Neural crest cell (in vitro differentiated cells): ENCODE measurements around the gene ARPC5L. TPM values are rescaled to one million over a fixed set of nuclear protein-coding genes. Genes with fewer than 3 reads are reported as not detected.
"Not testable (repeated sequence)": the region's sequence is repeated elsewhere in the genome, so short reads cannot be mapped to it uniquely, and the experiment has no call there.

Experiments used
- DNase-seq: peaks from one replicate; pipeline ENCODE4 v3.0.0; 2021; ENCODE audit warnings: low read depth, mixed read lengths, low spot score
- H3K27ac Mint-ChIP-seq: one replicate; pipeline ENCODE4 v1.8.0; 2021; ENCODE audit warnings: mild to moderate bottlenecking, mixed read lengths; ENCODE audit not compliant: unreplicated experiment
- H3K27me3 Mint-ChIP-seq: 2 replicates; pipeline ENCODE4 v1.8.0; 2021; ENCODE audit warnings: low read depth, mild to moderate bottlenecking, mixed read lengths
- H3K36me3 Mint-ChIP-seq: 2 replicates; pipeline ENCODE4 v1.8.0; 2021; ENCODE audit warnings: low read depth, mild to moderate bottlenecking, mixed read lengths
- H3K4me1 Mint-ChIP-seq: 2 replicates; pipeline ENCODE4 v1.8.0; 2021; ENCODE audit warnings: mixed read lengths
- H3K4me3 Mint-ChIP-seq: one replicate; pipeline ENCODE4 v1.8.0; 2021; ENCODE audit warnings: mild to moderate bottlenecking, mixed read lengths
- H3K9me3 Mint-ChIP-seq: 2 replicates; pipeline ENCODE4 v1.8.0; 2021; ENCODE audit warnings: mixed read lengths
- total RNA-seq: library from RNA; stranded (reverse); gene quantifications from 2 replicates; pipeline ENCODE4 v1.2.1, GENCODE V29; 2021
- TF ChIP-seq, protein P1 (sequence below): fragments of 200-600 bp; sonication (generic); conservative IDR thresholded peaks from 2 replicates; pipeline ENCODE4 v1.5.0; 2021; ENCODE audit warnings: antibody characterized with exemption, mild to moderate bottlenecking

Gene ARPC5L
- total RNA-seq, 1 donor from 2014 or later = 42.1 TPM

DNA sequence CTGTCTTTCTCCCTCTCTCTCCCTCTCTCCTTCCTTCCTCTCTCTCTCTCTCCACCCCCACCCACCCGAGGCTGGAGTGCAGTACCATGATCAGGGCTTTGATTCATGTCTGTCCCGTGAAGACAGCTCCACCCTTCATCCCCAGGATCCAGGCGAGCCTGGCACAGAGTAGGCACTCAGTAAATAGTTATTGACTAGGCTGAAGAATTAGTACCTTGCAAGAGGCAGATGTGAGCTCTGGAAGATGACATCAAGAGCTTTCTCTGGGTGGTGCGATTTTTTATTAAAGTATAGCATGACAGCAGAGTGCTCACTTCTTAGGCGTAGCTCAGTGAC lies 32.6 kb upstream of the ARPC5L start:
- TF ChIP-seq, protein P1, sequence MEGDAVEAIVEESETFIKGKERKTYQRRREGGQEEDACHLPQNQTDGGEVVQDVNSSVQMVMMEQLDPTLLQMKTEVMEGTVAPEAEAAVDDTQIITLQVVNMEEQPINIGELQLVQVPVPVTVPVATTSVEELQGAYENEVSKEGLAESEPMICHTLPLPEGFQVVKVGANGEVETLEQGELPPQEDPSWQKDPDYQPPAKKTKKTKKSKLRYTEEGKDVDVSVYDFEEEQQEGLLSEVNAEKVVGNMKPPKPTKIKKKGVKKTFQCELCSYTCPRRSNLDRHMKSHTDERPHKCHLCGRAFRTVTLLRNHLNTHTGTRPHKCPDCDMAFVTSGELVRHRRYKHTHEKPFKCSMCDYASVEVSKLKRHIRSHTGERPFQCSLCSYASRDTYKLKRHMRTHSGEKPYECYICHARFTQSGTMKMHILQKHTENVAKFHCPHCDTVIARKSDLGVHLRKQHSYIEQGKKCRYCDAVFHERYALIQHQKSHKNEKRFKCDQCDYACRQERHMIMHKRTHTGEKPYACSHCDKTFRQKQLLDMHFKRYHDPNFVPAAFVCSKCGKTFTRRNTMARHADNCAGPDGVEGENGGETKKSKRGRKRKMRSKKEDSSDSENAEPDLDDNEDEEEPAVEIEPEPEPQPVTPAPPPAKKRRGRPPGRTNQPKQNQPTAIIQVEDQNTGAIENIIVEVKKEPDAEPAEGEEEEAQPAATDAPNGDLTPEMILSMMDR = no peak
- no peak overlapping the region for H3K27ac Mint-ChIP-seq
- H3K4me1 Mint-ChIP-seq = peaks cover 3% of the 10 kb centered on the region
- no peaks in the 10 kb centered on the region for H3K9me3 Mint-ChIP-seq
- no peaks in the 10 kb centered on the region for H3K36me3 Mint-ChIP-seq
- no peak overlapping the region for H3K4me3 Mint-ChIP-seq
- no peak for DNase-seq
- peaks cover 5% of the 10 kb centered on the region for H3K27me3 Mint-ChIP-seq

DNA sequence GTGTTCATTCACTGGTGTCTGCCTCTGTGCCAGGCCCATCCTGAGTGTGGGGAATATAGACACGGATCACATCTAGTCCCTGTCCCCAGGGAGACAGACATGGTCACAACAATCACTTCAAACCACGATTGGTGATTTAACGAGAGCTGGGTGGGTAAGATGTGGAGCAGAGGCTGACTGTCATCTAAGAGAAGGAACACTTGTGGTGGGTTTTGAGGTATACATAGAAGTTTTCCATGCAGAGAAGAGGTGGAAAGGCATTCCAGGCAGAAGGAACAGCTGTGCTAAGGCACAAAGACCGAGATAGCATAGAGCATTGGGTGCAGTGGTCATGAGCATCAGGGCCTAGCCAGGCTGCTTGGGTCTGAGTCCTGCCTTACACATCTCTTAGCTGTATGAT lies 31.3 kb upstream of the ARPC5L start:
- H3K27ac Mint-ChIP-seq = no peak overlapping the region
- H3K27me3 Mint-ChIP-seq = peaks cover 5% of the 10 kb centered on the region
- H3K9me3 Mint-ChIP-seq = no peaks in the 10 kb centered on the region
- H3K4me1 Mint-ChIP-seq = peaks cover 3% of the 10 kb centered on the region
- H3K36me3 Mint-ChIP-seq = no peaks in the 10 kb centered on the region
- TF ChIP-seq, protein P1 = no peak
- H3K4me3 Mint-ChIP-seq = no peak overlapping the region
- DNase-seq = no peak

DNA sequence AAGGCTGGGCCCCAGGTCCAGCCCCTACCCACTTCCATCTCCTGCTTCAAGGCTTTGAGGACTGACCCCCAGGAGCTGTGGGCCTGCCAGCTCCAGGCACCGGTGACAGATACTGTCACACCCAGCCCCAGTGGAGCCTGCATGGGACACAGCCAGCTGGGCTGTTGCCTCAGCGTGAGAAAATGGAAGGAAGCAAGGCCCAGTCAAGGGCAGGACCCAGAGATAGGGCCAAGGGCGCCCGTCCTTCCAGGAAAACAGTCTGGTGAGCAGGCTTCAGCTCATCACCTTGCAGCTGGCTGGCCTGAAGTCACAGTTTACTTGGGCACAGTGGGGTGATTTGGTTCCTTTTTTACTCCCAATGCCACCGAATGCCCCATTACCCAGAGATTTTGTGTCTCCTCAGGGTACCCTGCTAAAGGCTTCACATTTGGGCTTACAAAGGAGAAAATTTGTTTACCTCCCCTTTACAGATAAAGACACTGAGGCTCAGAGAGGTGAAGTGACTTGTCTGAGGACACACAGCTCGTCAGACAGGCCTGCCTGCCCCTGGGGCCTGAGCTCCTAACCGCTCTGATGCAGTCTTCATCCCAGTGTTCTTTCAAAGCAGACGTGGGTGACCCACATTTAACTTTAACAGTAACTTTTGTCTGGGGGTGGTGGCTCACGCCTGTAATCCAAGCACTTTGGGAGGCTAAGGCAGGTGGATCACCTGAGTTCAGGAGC lies 30.1 kb upstream of the ARPC5L start:
- H3K4me3 Mint-ChIP-seq = no peak overlapping the region
- H3K27ac Mint-ChIP-seq = no peak overlapping the region
- H3K4me1 Mint-ChIP-seq = peaks cover 3% of the 10 kb centered on the region

DNA sequence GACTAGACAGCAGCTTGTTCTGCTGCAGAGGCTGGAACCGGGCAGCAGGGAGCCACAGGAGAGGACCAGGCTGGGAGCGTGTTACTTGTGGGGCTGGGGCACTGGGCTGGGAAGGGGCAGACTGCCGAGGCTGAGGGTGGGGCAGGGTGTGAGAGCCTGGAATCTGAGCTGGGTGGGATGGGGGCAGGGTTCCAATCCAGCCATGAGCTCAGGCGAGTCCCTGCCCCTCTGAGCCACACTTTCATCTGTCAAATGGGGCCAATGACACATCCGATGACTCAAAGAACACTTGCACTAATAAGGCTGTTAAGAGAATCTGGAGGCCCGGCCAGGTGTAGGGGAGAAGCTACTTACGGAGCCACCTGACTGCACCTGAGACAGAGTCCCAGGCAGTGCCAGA lies 27.3 kb upstream of the ARPC5L start:
- no peak overlapping the region for H3K27ac Mint-ChIP-seq
- TF ChIP-seq, protein P1 = no peak
- DNase-seq = no peak
- H3K36me3 Mint-ChIP-seq = peaks cover 2% of the 10 kb centered on the region
- H3K4me1 Mint-ChIP-seq = peaks cover 3% of the 10 kb centered on the region
- no peaks in the 10 kb centered on the region for H3K9me3 Mint-ChIP-seq
- no peaks in the 10 kb centered on the region for H3K27me3 Mint-ChIP-seq
- H3K4me3 Mint-ChIP-seq = no peak overlapping the region

More for the DNA sequence above, 30.1 kb upstream of the ARPC5L start:
- Mint-ChIP-seq H3K9me3 (no peaks in the 10 kb centered on the region), H3K36me3 (no peaks in the 10 kb centered on the region), H3K27me3 (peaks cover 5% of the 10 kb centered on the region)
- no peak for DNase-seq
- TF ChIP-seq, protein P1 = no peak

DNA sequence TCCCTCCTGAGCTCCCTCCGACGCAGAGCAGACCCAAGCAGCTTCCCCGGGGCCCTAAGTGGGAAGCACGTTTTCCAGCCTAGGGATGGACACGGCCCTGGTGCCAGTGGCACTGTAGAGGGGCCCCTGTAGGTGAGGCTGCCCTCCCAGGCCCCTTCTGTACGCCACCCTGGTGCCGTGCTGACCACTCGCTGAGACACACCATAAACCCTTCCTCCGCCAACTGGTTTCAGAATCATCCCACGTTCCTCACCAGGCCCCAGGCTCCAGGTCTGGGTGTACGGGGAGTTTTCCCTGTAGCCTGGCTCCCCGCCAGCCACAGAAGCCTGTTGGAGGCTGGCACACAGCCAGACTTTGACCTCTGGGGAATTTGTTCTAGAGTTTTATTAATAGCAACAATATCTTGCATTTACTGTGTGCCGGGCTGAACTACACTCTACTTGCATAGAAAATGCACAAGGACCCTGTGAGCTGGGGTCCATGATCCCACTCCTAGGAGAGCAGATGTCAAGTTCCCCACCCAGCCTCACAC lies 26.8 kb upstream of the ARPC5L start:
- DNase-seq = no peak
- H3K4me3 Mint-ChIP-seq = no peak overlapping the region
- TF ChIP-seq, protein P1 = no peak
- H3K9me3 Mint-ChIP-seq = no peaks in the 10 kb centered on the region
- H3K27me3 Mint-ChIP-seq = no peaks in the 10 kb centered on the region
- H3K27ac Mint-ChIP-seq = no peak overlapping the region
- H3K4me1 Mint-ChIP-seq = peaks cover 3% of the 10 kb centered on the region
- H3K36me3 Mint-ChIP-seq = peaks cover 2% of the 10 kb centered on the region

DNA sequence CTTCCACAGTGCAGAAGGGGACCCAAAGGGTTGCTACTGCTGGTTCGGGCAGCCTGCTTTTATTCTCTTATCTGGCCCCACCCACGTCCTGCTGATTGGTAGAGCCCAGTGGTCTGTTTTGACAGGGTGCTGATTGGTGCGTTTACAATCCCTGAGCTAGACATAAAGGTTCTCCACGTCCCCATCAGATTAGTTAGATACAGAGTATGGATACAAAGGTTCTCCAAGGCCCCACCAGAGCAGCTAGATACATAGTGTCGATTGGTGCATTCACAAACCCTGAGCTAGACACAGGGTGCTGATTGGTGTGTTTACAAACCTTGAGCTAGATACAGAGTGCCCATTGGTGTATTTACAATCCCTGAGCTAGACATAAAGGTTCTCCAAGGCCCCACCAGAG lies 23.8 kb upstream of the ARPC5L start:
- H3K4me1 Mint-ChIP-seq, DNase-seq, H3K4me3 Mint-ChIP-seq, H3K27me3 Mint-ChIP-seq, H3K36me3 Mint-ChIP-seq, H3K27ac Mint-ChIP-seq, H3K9me3 Mint-ChIP-seq: not testable (repeated sequence)

DNA sequence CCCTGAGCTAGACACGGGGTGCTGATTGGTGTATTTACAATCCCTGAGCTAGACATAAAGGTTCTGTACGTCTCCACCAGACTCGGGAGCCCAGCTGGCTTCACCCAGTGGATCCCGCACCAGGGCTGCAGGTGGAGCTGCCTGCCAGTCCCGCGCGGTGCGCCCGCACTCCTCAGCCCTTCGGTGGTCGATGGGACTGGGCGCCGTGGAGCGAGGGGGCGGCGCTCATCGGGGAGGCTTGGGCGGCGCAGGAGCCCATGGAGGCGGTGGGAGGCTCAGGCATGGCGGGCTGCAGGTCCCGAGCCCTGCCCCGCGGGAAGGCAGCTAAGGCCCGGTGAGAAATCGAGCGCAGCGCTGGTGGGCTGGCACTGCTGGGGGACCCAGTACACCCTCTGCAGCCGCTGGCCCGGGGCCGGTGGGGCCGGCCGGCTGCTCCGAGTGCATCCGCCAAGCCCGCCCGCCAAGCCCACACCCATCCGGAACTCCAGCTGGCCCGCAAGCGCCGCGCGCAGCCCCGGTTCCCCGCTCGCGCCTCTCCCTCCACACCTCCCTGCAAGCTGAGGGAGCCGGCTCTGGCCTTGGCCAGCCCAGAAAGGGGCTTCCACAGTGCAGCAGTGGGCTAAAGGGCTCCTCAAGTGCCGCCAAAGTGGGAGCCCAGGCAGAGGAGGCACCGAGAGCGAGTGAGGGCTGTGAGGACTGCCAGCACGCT lies 23.2 kb upstream of the ARPC5L start:
- not testable (repeated sequence) for H3K27me3 Mint-ChIP-seq, H3K27ac Mint-ChIP-seq, H3K36me3 Mint-ChIP-seq, H3K9me3 Mint-ChIP-seq, DNase-seq, H3K4me1 Mint-ChIP-seq, H3K4me3 Mint-ChIP-seq
